ENCODE measurements around the gene MYO1H.

- no peak for TF ChIP-seq EZH2 (IDR thresholded peaks at IDR 0.05)
- TF ChIP-seq POLR2AphosphoS5 (IDR thresholded peaks at IDR 0.05; ENCODE audit: borderline replicate concordance, low read depth, low read length) = no peak
These were observed 134.2 kb downstream of the MYO1H start for GRCh38 chr12:109481863-109482262.

All from SK-N-MC (cell line).